GM19099 (cell line): ENCODE results near the gene SERPINA6.

ENCODE experiments used
- POLR2A ChIP-seq: IDR thresholded peaks from 3 replicates; pipeline ENCODE4 v1.6.1; 2011; ENCODE audit warnings: low read depth; ENCODE audit not compliant: insufficient read length; ENCODE audit errors: extremely low read depth

Gene SERPINA6

GRCh38 chr14:94288610-94289465 is 34.3 kb downstream of the SERPINA6 start:
- no peak for TF ChIP-seq POLR2A

- TF ChIP-seq POLR2A: no peak
Observed at GRCh38 chr14:94285158-94285557, 38.0 kb downstream of the SERPINA6 start.

GRCh38 chr14:94284221-94284620 is 38.9 kb downstream of the SERPINA6 start:
- TF ChIP-seq POLR2A: no peak

GRCh38 chr14:94282991-94283723 is 40.0 kb downstream of the SERPINA6 start:
- TF ChIP-seq POLR2A: no peak

GRCh38 chr14:94278731-94279130 is 44.4 kb downstream of the SERPINA6 start:
- no peak for TF ChIP-seq POLR2A

- no peak for TF ChIP-seq POLR2A
Observed at GRCh38 chr14:94269156-94269555, 54.0 kb downstream of the SERPINA6 start.

GRCh38 chr14:94267352-94267751 is 55.8 kb downstream of the SERPINA6 start:
- TF ChIP-seq POLR2A: no peak
